HTR-8/SVneo (cell line): ENCODE data around the gene PRMT5.
"Not testable (repeated sequence)": the region's sequence is repeated elsewhere in the genome, so short reads cannot be mapped to it uniquely, and the experiment has no call there.

ENCODE experiments used
- DNase-seq: peaks from one replicate; pipeline ENCODE4 v3.0.0; 2011; ENCODE audit warnings: low spot score, mixed read lengths; ENCODE audit not compliant: insufficient read length
- FAIRE-seq: peaks from 2 replicates; lab custom pipeline; 2011; peaks lifted over from hg19 to GRCh38; lab: Jason Lieb, UNC

Gene PRMT5

DNA sequence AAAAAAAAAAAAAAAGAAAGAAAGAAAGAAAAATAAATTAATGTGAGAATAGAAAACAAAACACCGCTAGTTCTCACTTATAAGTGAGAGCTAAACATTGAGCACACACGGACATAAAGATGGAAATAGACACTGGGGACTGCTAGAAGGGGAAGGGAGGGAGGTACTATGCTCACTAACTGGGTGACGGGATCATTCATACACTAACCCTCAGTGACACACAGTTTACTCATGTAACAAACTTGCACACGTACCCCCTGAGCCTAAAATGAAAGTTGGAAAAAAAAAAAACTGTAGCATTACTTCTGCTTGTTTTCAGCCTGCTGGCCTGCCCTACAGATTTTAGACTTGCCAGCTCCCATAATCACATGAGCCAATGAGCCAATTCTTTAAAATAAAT, 10.5 kb upstream of the PRMT5 start:
- DNase-seq, result no peak
- FAIRE-seq, result no peak

- FAIRE-seq (no peak), DNase-seq (no peak)
Measured at GRCh38 chr14:22935156-22935555, 6.0 kb upstream of the PRMT5 start.

DNA sequence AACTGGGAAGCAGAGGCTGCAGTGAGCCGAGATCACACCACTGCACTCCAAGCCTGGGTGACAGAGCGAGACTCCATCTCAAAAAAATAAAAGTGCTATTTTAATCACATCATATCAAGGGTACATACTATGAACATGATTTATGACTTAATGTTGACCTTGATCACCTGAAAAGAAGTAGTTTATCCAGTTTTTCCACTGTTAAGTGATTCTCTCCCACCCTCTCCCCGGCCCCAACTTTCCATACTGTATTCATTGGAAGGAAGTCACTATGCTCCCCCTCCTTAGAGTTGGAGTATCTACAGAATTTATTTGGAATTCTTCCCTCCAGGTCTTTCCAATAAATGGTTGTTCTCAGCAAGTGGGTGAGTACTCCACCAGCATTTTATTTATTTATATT, 3.0 kb upstream of the PRMT5 start:
- FAIRE-seq (no peak), DNase-seq (no peak)

DNA sequence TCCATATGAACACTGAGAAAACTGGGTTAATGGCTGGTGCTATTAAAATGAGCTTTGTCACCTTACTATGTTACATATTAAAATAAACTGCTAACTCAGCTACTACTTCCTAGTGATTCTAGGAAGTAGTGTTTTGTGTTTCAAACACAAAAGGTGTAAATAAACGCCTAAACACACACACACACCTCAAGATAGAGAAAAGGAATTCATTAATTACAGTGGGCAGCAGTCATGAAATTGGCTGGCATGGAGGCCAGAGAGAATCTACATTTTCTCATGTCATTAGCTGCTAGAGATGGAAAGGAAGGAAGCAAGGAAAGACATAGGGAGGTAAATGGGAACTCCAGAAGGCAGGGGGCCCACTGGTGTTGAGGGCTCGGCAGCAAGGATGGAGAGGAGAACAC, 787 bp upstream of the PRMT5 start:
- DNase-seq (no peak), FAIRE-seq (no peak)

GRCh38 chr14:22928237-22929103, 706 bp downstream of the PRMT5 start:
- FAIRE-seq (no peak), DNase-seq (no peak)

GRCh38 chr14:22926316-22926715, 2.9 kb downstream of the PRMT5 start:
- FAIRE-seq, result no peak
- DNase-seq, result no peak

DNA sequence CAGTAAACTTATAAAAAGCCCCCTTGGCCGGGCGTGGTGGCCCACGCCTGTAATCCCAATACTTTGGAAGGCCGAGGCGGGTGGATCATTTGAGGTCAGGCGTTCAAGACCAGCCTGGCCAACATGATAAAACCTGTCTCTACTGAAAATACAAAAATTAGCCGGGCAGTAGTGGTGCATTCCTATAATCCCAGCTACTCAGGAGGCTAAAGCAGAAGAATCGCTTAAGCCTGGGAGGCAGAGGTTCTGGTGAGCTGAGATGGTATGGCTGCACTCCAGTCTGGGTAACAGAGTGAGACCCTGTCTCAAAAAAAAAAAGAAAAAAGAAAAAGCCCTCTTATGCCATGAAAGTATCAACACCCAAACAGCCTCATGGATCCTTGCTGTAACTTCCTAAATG, 3.7 kb downstream of the PRMT5 start:
- DNase-seq (no peak), FAIRE-seq (no peak)

- FAIRE-seq, result no peak
- no peak for DNase-seq
Measured at GRCh38 chr14:22923746-22924145, 5.4 kb downstream of the PRMT5 start.

- no peak for FAIRE-seq
Measured at GRCh38 chr14:22922294-22922693, 6.9 kb downstream of the PRMT5 start.

GRCh38 chr14:22920697-22921096, 8.5 kb downstream of the PRMT5 start:
- DNase-seq (no peak), FAIRE-seq (no peak)

More at GRCh38 chr14:22922294-22922693, 6.9 kb downstream of the PRMT5 start:
- no peak for DNase-seq

GRCh38 chr14:22919601-22919921, 9.6 kb downstream of the PRMT5 start:
- FAIRE-seq (no peak), DNase-seq (no peak)

DNA sequence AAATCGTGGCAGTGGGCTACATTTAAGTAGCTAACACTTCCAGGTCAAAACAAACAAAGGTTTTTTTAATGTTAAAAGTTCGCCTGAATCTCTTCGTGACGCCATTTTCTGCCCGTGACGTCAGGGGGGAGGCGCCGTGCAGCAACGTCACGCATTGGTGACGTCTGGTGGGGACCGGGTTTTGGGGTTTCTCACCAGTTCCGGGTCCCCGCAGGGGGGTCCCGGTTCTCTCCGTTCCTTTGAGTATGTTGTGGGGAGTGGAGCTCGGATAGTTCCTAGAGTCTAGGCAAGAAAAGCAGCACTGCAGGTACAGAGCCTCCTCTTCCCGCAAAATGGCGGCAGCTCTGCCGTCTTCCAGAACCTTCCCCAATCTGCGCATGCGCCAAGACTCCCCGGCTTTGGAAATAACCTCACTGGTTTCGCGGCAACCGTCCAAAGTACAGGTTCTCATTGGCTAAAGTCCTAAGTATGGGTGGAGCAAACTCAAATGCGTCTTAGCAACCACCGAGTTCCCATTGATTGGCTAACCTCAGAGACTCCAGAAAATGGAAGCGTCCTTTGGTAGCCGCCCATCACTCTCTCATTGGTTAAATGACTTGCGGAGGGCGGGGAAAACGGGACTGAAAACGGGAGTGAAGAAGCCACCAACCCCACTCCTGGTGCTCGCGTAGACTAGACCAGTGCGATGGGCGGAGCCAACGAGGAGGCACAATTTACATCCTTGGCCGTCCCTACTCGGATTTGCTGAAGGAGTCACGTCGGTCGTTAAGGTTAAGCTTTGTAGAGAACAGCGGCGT, 10.2 kb downstream of the PRMT5 start, which contains the start of gene RBM23:
Gene RBM23 (minus strand): TSS at position 346 of the 797 bp plus-strand sequence.
- FAIRE-seq (no peak), DNase-seq (peak; percentile 87)

DNA sequence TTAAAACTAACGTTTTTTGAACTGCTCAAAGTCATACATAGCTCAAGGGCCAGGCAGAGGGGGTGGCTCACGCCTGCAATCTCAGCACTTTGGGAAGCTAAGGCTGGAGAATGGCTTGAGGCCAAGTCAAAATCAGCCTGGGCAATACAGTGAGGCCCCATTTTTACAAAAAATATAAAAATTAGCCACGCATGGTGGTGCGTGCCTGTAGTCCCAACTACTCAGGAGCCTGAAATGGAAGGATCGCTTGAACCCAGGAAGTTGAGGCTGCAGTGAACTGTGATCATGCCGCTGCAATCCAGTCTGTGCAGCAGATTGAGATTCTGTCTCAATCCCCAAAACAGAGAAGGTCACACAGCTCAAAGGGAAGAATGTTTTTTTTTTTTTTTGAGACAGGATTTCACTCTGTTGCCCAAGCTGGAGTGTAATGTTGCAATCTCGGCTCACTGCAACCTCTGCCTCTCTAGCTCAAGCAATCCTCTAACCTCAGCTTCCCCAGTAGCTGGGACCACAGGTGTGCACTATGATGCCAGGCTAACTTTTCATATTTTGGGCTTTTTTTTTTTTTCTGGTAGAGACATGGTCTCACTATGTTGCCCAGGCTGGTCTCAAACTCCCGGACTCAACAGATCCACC, 13.2 kb downstream of the PRMT5 start:
- DNase-seq (no peak), FAIRE-seq (no peak)

- DNase-seq, FAIRE-seq: not testable (repeated sequence)
Measured at GRCh38 chr14:22914836-22915235, 14.3 kb downstream of the PRMT5 start.

DNA sequence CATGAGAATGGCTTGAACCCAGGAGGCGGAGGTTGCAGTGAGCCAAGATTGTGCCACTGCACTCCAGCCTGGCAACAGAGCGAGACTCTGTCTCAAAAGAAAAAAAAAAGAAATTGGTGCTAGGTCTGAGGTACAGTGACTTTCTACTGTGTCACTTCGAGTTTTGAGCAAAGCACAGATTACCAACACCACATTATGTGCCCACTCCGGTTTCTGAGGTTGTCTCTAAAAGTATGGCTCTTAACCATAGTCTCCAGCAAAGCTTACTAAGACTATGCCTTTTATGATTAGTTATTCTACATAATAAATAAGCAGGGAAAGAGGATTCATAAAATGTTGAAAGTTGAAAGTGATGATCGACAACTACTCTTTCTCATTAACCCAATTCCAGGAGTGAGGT, 18.3 kb downstream of the PRMT5 start:
- DNase-seq, result no peak
- no peak for FAIRE-seq

DNA sequence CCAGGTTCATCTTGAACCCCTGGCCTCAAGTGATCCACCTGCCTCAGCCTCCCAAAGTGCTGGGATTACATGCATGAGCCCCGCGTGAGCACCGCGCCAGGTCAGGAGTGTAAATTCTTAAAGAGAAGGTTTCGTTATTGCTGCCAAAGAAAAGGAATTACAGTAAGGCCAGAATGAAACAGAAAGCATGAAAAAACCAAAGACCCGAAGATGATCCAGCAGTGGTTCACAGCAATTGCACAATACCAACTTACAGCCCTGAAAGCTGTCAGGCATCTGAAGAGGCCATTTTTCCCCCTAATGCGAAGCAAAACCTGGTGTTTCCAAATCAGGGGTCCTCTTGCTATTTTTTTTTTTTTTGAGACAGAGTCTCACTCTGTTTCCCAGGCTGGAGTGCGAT, 20.6 kb downstream of the PRMT5 start:
- FAIRE-seq (no peak), DNase-seq (no peak)

GRCh38 chr14:22907429-22907828, 21.7 kb downstream of the PRMT5 start:
- DNase-seq, result no peak
- FAIRE-seq, result no peak

DNA sequence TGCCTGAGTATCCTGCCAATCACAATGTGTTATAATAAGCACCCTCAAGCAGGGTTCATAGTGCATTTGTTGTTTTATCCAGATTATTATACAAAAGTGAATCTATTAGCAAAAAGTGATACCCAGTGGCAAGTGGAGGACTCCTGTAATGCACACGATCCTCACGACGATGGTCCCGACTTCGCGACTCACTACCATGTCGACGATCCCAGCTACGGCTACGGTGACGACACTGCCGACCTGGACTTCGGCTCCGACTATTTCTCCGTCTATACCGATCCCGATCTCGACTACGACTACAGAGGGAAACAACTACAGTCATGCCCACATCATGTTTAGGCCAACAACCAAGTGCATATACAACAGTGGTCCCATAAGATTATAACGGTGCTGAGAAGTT, 23.1 kb downstream of the PRMT5 start:
- DNase-seq (no peak), FAIRE-seq (no peak)

- FAIRE-seq (no peak), DNase-seq (no peak)
Measured at GRCh38 chr14:22905627-22906026, 23.5 kb downstream of the PRMT5 start.

DNA sequence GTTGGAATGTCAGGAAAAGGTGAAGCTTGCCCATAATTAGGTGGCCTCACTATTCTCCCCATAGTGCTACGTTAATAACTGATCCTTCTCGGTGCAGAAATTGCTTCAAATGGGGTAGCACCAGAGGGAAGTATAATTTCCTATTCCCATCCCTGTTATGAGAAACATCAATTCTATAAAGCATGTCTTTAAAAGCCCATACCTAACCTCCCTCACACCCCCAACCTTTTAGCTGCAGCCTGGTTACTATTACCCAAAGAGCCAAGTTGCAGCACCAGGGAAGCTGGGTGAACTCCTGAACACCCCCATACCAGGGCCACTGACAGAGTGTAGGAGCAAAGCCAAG, 25.5 kb downstream of the PRMT5 start:
- FAIRE-seq (no peak), DNase-seq (no peak)

GRCh38 chr14:22901799-22902198, 27.4 kb downstream of the PRMT5 start:
- FAIRE-seq (no peak), DNase-seq (no peak)
